Middle frontal gyrus (tissue), 1 donor: ENCODE results near the gene DMXL1.

Experiments used
- DNase-seq: peaks from one replicate; pipeline ENCODE4 v3.0.0-alpha.2; 2015; ENCODE audit warnings: low spot score; ENCODE audit errors: extremely low spot score

The DMXL1 gene

GRCh38 chr5:119070828-119071560 is at the start of gene DMXL1:
Gene DMXL1 (plus strand): TSS chr5:119071087. CDS start chr5:119071570, 483 bp downstream.
- peak; percentile 99 for DNase-seq

DNA sequence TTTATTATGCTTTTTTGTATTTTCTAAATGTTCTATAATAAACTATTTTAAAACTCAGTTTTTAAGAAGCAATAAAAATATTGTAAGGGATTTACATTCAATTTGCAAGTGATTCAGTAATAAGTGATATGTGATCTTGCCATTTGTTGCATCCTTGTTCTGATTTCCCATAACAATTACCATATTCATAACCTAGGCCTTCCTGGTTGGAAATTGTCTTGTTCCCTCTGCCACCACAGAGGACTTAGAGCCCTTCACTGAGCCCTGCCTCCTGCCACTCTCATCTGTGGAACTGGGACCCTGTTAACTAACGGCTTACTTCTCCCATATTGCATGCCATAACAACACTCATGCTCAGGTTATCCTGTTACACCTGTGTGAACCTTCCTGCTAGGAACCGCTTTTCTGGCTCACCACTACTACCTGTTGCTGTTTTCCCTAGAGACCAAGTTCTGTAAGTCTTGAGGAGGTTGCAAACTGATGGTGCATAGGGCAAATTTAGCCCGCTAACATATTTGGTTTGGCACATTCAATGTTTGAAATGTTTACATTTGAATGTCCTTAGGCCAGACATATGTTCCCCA is 49.6 kb upstream of the DMXL1 start:
- DNase-seq: no peak

- no peak for DNase-seq
Observed at GRCh38 chr5:119022017-119022745, 48.7 kb upstream of the DMXL1 start.

- no peak for DNase-seq
Observed at GRCh38 chr5:119022773-119023172, 48.1 kb upstream of the DMXL1 start.

- no peak for DNase-seq
Observed at GRCh38 chr5:119028575-119028974, 42.3 kb upstream of the DMXL1 start.

GRCh38 chr5:119031011-119031886 is 39.6 kb upstream of the DMXL1 start:
- no peak for DNase-seq

DNA sequence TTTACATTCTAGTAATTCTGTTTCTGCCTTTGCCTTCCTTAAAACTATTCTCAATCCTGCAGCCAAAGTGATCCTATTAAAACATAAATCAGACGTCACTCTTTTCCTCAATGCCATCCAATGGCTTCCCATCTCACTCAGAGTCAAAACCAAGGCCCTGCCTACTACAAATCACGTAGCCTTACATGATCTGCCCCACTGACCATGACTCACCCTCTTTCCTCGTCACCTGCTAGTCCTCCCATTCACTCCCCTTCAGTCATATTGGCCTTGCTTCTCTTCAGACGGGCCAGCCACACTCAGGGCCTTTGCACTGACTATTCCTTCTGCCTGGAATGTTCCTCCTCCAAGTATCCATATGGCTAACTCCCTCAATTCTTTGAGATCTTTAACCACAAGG is 39.0 kb upstream of the DMXL1 start:
- no peak for DNase-seq

DNA sequence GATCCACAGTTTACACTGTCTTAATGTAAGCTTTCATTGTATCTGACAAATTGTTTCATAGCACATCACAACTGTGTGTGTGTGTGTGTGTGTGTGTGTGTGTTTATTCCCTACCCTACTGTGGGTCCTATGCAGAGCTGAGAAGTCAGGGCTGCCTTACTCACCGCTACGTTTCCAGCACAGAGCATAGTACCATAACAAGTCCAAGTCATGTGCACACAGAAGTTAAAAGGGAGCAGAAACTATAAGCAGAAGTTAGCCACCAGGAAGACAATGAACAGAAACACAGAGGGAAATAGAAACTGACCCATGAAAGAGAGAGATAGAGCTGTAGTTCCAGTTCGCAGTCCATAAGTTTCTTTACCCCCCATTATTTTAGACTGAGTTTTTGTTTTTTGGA is 38.2 kb upstream of the DMXL1 start:
- no peak for DNase-seq

- DNase-seq: no peak
Observed at GRCh38 chr5:119033135-119033534, 37.8 kb upstream of the DMXL1 start.

DNA sequence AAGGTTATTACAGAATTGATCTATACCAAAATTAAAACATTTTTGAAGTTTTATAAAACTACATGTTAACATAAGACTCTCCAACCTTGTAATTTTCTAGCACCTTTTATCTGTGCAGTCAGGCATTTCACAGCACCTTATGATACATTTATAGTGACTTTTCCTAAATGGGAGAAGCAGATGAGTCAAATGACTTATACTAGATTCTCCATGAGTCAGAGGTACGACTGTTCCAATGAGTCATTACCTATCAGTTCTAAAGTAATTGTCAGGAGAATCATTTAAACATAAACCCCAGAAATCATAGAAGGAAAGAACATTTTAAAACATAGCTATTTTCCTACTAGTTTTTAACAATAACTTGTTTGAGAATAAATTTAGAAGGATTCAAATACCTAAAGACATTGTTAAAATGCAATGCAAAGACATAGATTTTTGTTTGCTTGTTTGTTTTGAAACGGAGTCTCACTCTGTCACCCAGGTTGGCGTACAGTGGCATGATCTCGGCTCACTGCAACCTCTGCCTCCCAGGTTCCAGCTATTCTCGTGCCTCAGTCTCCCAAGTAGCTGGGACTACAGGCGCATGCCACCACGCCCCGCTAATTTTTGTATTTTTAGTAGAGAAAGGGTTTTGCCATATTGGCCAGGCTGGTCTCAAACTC is 34.7 kb upstream of the DMXL1 start:
- DNase-seq: no peak

DNA sequence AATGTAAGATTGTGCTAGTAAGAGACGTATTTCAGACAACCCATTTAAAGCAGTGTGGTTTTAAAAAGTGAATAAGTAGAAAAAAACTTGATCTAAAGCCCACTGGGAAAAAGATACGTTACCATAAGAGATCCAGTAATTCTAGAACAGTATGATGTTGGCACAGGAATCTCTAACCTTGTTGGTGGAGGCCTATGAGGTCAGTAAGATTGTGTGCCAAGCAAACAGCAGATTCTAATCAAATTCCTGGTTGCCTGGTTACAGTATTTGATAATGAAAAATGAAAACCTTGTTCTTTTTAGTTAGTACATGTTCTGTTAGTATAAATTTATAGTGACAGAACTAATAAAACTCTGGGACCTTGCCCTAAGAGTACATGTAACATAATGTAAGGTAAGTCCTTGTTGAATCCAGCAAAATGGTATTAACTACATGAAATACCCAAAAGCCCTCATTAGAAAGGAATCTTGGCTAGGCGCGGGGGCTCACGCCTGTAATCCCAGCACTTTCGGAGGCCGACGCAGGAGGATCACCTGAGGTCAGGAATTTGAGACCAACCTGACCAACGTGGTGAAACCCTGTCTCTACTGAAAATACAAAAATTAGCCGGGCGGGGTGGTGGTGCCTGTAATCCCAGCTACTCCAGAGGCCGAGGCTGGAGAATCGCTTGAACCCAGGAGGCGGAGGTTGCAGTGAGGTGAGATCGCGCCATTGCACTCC is 33.2 kb upstream of the DMXL1 start:
- no peak for DNase-seq

DNA sequence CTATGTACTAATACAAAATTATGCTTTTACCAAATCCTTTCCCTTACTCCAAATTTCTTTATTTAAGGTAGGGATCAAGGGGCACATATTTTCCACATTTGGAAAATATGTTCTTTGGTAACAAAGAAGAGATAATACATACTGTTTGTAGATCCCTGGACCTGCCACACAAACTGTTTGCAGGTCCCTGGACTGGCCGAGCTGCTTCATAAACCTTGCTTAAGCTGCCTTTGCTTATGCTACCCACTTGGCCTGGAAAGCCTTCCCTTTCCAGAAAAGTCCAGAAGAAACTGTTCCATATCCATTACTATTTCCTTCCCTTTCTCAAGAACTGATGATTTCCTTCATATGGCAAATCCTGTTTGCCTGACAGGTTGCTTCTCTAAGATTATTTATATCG is 22.6 kb upstream of the DMXL1 start:
- DNase-seq: no peak

GRCh38 chr5:119049824-119050449 is 20.9 kb upstream of the DMXL1 start:
- DNase-seq: no peak

DNA sequence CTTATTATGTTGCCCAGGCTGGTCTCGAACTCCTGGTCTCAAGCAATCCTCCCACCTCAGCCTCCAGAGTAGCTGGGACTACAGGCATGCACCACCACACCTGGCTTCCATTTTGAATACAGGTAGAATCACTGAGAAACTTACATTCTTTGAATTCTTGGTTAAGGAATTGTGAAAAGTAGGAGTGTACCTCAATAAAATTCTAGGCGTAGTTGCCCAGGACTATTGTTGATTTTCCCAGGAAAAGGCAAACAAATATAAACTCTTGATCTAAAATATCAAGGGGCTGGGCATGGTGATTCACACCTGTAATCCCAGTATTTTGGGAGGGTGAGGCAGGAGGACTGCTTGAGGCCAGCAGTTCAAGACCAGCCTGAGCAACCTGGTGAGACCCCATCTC is 16.8 kb upstream of the DMXL1 start:
- no peak for DNase-seq

GRCh38 chr5:119055294-119055693 is 15.6 kb upstream of the DMXL1 start:
- no peak for DNase-seq

DNA sequence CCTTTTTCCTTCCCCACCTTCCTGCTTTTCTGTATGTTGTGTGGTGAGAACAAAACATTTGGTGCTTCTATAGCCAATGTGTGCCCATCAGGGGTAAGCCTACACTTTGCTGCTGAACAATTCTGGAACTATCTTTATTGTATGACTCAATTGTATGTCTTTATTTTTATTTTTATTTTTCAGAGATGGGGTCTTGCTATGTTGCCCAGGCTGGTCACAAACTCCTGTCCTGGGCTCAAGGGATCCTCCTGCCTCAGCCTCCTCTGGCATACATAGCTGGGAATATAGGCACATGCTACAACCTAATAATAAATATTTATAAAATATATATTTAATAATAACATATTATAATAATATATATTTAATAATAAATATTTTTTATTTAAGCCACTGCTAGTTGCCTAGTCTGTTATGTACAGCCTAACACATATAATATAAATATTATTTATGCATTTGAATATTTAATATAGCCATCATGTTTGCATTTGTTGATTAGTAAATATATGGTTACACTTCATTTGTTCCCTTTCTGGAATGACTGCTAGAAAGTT is 11.8 kb upstream of the DMXL1 start:
- no peak for DNase-seq

GRCh38 chr5:119059740-119060255 is 11.1 kb upstream of the DMXL1 start:
- DNase-seq: no peak

DNA sequence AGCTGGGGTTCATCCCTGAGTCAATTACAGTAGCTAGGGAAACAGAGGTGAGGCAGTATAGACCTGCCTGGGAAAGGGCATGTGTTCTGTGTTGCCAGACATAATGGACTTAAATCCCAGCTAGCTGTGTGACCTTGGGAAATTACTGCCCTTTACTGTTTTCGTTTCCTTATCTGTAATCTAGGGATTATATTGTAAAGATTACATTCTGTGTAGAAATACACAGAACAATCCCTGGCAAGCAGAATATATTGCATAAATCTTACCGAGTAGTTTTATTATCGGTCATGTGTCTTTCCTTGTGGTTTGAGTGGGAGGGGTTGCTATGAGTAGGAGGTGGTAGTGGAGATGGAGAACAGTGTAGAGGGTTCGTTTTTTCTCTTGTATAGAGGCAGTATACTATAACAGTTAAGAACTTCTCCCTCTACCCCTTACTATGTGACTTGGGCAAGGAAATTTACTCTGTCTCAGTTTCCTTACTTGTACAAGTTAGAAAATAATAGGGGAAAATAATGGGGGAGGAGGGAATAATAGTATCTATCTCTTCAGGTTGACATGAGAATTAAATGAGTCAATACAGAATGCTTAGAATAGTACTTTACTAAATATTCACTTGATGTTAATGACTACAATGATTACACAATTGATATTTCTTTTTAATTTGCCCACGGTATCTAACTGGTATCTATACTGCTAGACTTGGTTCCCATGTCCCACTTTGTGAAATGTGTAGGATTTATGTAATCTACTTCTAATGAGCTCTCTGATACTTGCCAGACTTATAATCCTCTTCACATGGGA is 7.1 kb upstream of the DMXL1 start:
- DNase-seq: no peak

GRCh38 chr5:119067450-119067849 is 3.4 kb upstream of the DMXL1 start:
- DNase-seq: no peak
